IPS DF 6.9 (cell line): ENCODE data around the gene GALNT18.

Source experiments
- DNase-seq: peaks from one replicate; pipeline ENCODE4 v3.0.0-alpha.2; 2013; ENCODE audit warnings: low read depth, low spot score
- H3K27ac ChIP-seq: one replicate; pipeline ENCODE4 v1.5.1; 2013; ENCODE audit warnings: low read length, control low read depth
- H3K27me3 ChIP-seq: 2 replicates; pipeline ENCODE4 v1.6.1; 2013; ENCODE audit warnings: mild to moderate bottlenecking, low read length; ENCODE audit not compliant: control insufficient read depth, insufficient read depth
- H3K36me3 ChIP-seq: 2 replicates; pipeline ENCODE4 v1.6.1; 2013; ENCODE audit warnings: low read length; ENCODE audit not compliant: control insufficient read depth, insufficient read depth
- H3K4me1 ChIP-seq: 2 replicates; pipeline ENCODE4 v1.6.1; 2013; ENCODE audit warnings: low read length; ENCODE audit not compliant: control insufficient read depth, insufficient read depth
- H3K4me3 ChIP-seq: 2 replicates; pipeline ENCODE4 v1.5.1; 2013; ENCODE audit warnings: mild to moderate bottlenecking, low read length
- H3K9me3 ChIP-seq: 2 replicates; pipeline ENCODE4 v1.6.1; 2013; ENCODE audit warnings: low read length, inconsistent platforms; ENCODE audit not compliant: control insufficient read depth, insufficient read depth
- WGBS: extraction: QIAGEN DNeasy Blood & Tissue Kit; methylation state at CpG from one replicate; pipeline ENCODE4 v1.1.7; 2013; ENCODE audit warnings: mixed read lengths, missing lambda C conversion rate; ENCODE audit not compliant: insufficient read length, insufficient coverage; 5-methylcytosine and 5-hydroxymethylcytosine counted together

Gene GALNT18

GRCh38 chr11:11520231-11521015 lies 101.4 kb downstream of the GALNT18 start:
- DNase-seq, result no peak
- no CpG with 5 or more reads among the region's 14 CpGs for WGBS
- Histone ChIP-seq H3K27ac (no peak overlapping the region), H3K4me3 (no peak overlapping the region), H3K36me3 (no peaks in the 10 kb centered on the region; the same call in 1 of the 2 replicates), H3K27me3 (no peaks in the 10 kb centered on the region), H3K9me3 (no peaks in the 10 kb centered on the region), H3K4me1 (peaks cover 3% of the 10 kb centered on the region; the same call in 1 of the 2 replicates)

- Histone ChIP-seq H3K4me3 (no peak overlapping the region), H3K9me3 (no peaks in the 10 kb centered on the region), H3K4me1 (peaks cover 3% of the 10 kb centered on the region; the same call in 1 of the 2 replicates), H3K36me3 (no peaks in the 10 kb centered on the region; the same call in 1 of the 2 replicates), H3K27me3 (no peaks in the 10 kb centered on the region), H3K27ac (no peak overlapping the region)
- no peak for DNase-seq
- no CpG with 5 or more reads among the region's 4 CpGs for WGBS
Measured at GRCh38 chr11:11519184-11519583, 102.6 kb downstream of the GALNT18 start.

- no peaks in the 10 kb centered on the region; the same call in 1 of the 2 replicates for H3K36me3 ChIP-seq
- H3K4me1 ChIP-seq, result peaks cover 5% of the 10 kb centered on the region; the same call in 1 of the 2 replicates
- H3K9me3 ChIP-seq, result no peaks in the 10 kb centered on the region
- no peak overlapping the region for H3K27ac ChIP-seq
- H3K4me3 ChIP-seq, result no peak overlapping the region
- no CpG with 5 or more reads among the region's 3 CpGs for WGBS
- no peaks in the 10 kb centered on the region for H3K27me3 ChIP-seq
- DNase-seq, result no peak
Measured at GRCh38 chr11:11514246-11514645, 107.6 kb downstream of the GALNT18 start.

- Histone ChIP-seq H3K27ac (no peak overlapping the region), H3K36me3 (no peaks in the 10 kb centered on the region), H3K4me1 (peaks cover 5% of the 10 kb centered on the region; the same call in 1 of the 2 replicates), H3K9me3 (no peaks in the 10 kb centered on the region), H3K4me3 (no peak overlapping the region), H3K27me3 (no peaks in the 10 kb centered on the region)
- WGBS, result no CpG with 5 or more reads among the region's 3 CpGs
- no peak for DNase-seq
Measured at GRCh38 chr11:11513422-11513821, 108.4 kb downstream of the GALNT18 start.

- Histone ChIP-seq H3K27ac (no peak overlapping the region), H3K4me1 (peaks cover 5% of the 10 kb centered on the region; the same call in 1 of the 2 replicates), H3K36me3 (no peaks in the 10 kb centered on the region), H3K9me3 (no peaks in the 10 kb centered on the region), H3K27me3 (no peaks in the 10 kb centered on the region), H3K4me3 (no peak overlapping the region)
- DNase-seq, result no peak
- no CpG with 5 or more reads among the region's 4 CpGs for WGBS
Measured at GRCh38 chr11:11512929-11513328, 108.9 kb downstream of the GALNT18 start.

- Histone ChIP-seq H3K4me1 (peaks cover 5% of the 10 kb centered on the region; the same call in 1 of the 2 replicates), H3K4me3 (no peak overlapping the region), H3K36me3 (no peaks in the 10 kb centered on the region), H3K27me3 (no peaks in the 10 kb centered on the region), H3K27ac (no peak overlapping the region), H3K9me3 (no peaks in the 10 kb centered on the region)
- DNase-seq, result no peak
- WGBS, result no CpG with 5 or more reads among the region's 6 CpGs
Measured at GRCh38 chr11:11512502-11512901, 109.3 kb downstream of the GALNT18 start.

GRCh38 chr11:11512090-11512489 lies 109.7 kb downstream of the GALNT18 start:
- no CpG with 5 or more reads among the region's 6 CpGs for WGBS
- peaks cover 5% of the 10 kb centered on the region; the same call in 1 of the 2 replicates for H3K4me1 ChIP-seq
- no peaks in the 10 kb centered on the region for H3K36me3 ChIP-seq
- no peak overlapping the region for H3K4me3 ChIP-seq
- H3K27ac ChIP-seq, result no peak overlapping the region
- DNase-seq, result no peak
- H3K9me3 ChIP-seq, result no peaks in the 10 kb centered on the region
- no peaks in the 10 kb centered on the region for H3K27me3 ChIP-seq

GRCh38 chr11:11510939-11511338 lies 110.9 kb downstream of the GALNT18 start:
- Histone ChIP-seq H3K27me3 (no peaks in the 10 kb centered on the region), H3K36me3 (no peaks in the 10 kb centered on the region), H3K4me1 (peaks cover 5% of the 10 kb centered on the region; the same call in 1 of the 2 replicates), H3K27ac (no peak overlapping the region), H3K4me3 (no peak overlapping the region), H3K9me3 (no peaks in the 10 kb centered on the region)
- DNase-seq, result no peak
- WGBS, result no CpG with 5 or more reads among the region's 10 CpGs

- no CpG with 5 or more reads among the region's 3 CpGs for WGBS
Measured at GRCh38 chr11:11505692-11506091, 116.1 kb downstream of the GALNT18 start.

GRCh38 chr11:11505190-11505589 lies 116.6 kb downstream of the GALNT18 start:
- Histone ChIP-seq H3K27ac (no peak overlapping the region), H3K27me3 (no peaks in the 10 kb centered on the region), H3K4me3 (no peak overlapping the region), H3K9me3 (no peaks in the 10 kb centered on the region), H3K4me1 (peaks cover 2% of the 10 kb centered on the region; the same call in 1 of the 2 replicates), H3K36me3 (no peaks in the 10 kb centered on the region)
- no peak for DNase-seq

More at GRCh38 chr11:11505692-11506091, 116.1 kb downstream of the GALNT18 start:
- no peak overlapping the region for H3K4me3 ChIP-seq
- H3K9me3 ChIP-seq, result no peaks in the 10 kb centered on the region
- H3K36me3 ChIP-seq, result no peaks in the 10 kb centered on the region
- no peak overlapping the region for H3K27ac ChIP-seq
- DNase-seq, result no peak
- no peaks in the 10 kb centered on the region for H3K27me3 ChIP-seq
- peaks cover 2% of the 10 kb centered on the region; the same call in 1 of the 2 replicates for H3K4me1 ChIP-seq

- no peaks in the 10 kb centered on the region for H3K27me3 ChIP-seq
- no peak overlapping the region for H3K4me3 ChIP-seq
- no peak overlapping the region for H3K27ac ChIP-seq
- H3K9me3 ChIP-seq, result no peaks in the 10 kb centered on the region
- H3K36me3 ChIP-seq, result no peaks in the 10 kb centered on the region
- DNase-seq, result no peak
- peaks cover 2% of the 10 kb centered on the region; the same call in 1 of the 2 replicates for H3K4me1 ChIP-seq
Measured at GRCh38 chr11:11504071-11504470, 117.7 kb downstream of the GALNT18 start.
